Central memory CD4-positive, alpha-beta T cell (primary cell): ENCODE data around the gene CCDC158.

Source experiments
- DNase-seq: peaks from one replicate; pipeline ENCODE4 v3.0.0; 2022

The CCDC158 gene

GRCh38 chr4:76276813-76277212, 144.1 kb downstream of the CCDC158 start:
- DNase-seq: no peak

GRCh38 chr4:76275486-76276124, 145.3 kb downstream of the CCDC158 start:
- no peak for DNase-seq

- DNase-seq: no peak
Observed at GRCh38 chr4:76272999-76273398, 147.9 kb downstream of the CCDC158 start.

DNA sequence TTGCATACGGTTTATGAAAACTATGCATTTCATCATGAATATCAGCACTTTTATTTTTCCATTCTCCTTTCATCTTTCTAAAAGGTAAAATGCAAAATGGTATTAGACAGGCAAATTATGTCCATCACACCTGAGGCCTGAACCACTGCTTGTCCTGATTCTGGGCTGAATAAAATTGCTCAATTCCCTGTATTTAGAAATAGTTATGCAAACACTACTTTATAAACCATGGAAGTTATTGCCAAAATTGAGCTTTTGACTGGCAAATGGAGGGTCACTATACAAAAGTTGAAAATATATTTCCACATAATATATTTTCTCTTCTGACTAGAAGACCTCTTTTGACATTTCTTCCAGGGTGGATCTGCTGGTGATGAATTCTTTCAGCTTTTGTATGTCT, 148.4 kb downstream of the CCDC158 start:
- no peak for DNase-seq

DNA sequence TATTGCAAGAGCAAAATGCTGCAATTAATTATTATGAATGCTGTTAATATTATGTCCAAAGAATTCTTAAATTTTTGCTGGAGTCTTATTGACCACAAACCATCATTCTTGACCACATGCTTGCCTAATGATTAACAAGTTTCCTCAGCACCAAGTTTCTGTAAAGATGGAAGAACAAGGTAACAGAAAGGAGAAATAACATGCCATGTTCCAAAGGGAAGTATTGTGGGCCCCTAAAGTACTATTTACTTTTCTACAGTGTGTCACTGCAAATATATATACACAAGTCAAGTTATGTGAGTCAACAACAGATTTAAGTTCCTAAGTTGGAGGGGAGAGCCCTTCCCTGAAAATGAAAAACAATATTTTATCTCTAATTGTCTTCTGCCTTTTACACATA, 148.9 kb downstream of the CCDC158 start:
- no peak for DNase-seq

- DNase-seq: no peak
Observed at GRCh38 chr4:76271248-76271647, 149.7 kb downstream of the CCDC158 start.

DNA sequence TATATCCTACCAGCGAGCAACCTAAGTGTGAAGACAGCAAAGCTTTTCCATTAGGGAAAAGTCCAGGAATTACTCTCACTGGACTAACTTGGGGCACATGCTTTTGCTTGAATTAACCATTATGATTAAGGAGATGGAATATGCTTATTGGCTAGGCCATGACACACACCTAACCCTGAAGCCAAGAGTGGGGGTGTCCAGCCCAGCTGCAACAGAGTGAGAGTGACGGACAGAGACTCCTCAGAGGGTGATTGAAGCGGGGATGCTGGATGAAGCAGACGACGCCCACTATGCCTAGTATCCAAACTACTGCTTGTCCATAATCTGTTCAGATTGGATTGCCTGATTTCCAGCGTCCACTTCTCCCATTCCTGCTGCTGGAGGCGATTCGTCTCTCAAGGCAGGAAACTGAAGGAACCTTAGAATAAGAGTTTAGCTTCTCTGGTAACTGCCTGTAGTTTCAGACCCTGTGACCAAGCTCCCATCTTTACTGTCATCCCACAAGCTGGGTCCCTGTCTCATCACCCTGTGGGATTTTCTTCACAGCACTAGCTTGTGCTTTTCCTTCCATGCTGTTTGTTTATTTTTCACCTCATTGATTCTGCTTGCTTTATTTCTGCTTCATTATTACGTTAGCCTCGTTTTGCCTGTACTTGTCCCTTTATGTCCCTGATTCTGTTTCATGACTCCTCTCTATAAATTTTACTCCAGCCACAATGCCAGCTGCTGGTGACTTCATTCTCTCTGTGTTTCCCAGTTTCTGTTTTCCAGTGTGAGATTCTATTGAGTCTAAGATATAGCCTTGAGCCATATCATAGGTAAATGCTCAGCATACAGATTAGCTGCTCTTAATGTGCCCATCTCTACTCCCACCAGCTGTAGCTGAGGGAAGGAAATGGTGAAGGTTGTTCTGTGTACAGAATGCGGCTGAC, 150.4 kb downstream of the CCDC158 start:
- no peak for DNase-seq

GRCh38 chr4:76267811-76268210, 153.1 kb downstream of the CCDC158 start:
- DNase-seq: no peak

DNA sequence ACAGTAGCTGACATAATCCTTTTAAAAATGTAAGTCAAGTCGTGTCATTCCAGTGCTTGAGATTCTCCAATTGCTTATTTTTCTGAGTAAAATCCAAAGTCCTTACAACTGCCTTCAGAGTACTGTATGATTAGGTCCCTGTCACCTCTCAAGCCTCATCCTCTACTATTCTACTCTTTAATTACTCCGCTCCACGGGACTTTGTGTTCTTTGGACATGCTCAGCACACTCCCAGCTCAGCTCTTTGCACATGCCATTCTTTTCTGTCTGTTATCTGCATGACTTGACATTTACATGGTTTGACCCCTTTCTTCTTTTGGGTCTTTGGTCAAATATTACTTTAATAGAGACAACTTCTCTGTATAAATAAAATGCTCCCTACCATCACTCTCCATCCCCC, 154.3 kb downstream of the CCDC158 start:
- DNase-seq: no peak

- no peak for DNase-seq
Observed at GRCh38 chr4:76265631-76266218, 155.2 kb downstream of the CCDC158 start.
